H9 (cell line): ENCODE data around the gene FLACC1. TPM values are rescaled to one million over a fixed set of nuclear protein-coding genes. Genes with fewer than 3 reads are reported as not detected.

Experiments
- DNase-seq: peaks from one replicate; pipeline ENCODE4 v3.0.0-alpha.2; 2017
- H2AFZ ChIP-seq: one replicate; pipeline ENCODE4 v1.6.1; 2013; ENCODE audit warnings: mild to moderate bottlenecking, low read length, control low read depth, moderate library complexity
- H2AK5ac ChIP-seq: 2 replicates; pipeline ENCODE4 v1.6.1; 2013; ENCODE audit warnings: low read length, control low read depth, mixed read lengths; ENCODE audit not compliant: insufficient read length
- H2BK120ac ChIP-seq: one replicate; pipeline ENCODE4 v1.6.1; 2013; ENCODE audit warnings: low read depth, mild to moderate bottlenecking, low read length, control low read depth, inconsistent platforms; ENCODE audit not compliant: poor library complexity, severe bottlenecking
- H2BK12ac ChIP-seq: 2 replicates; pipeline ENCODE4 v1.6.1; 2013; ENCODE audit warnings: low read length, control low read depth, mixed read lengths, low read depth; ENCODE audit not compliant: insufficient read length
- H2BK15ac ChIP-seq: 2 replicates; pipeline ENCODE4 v1.6.1; 2013; ENCODE audit warnings: low read depth, low read length, control low read depth
- H2BK20ac ChIP-seq: one replicate; pipeline ENCODE4 v1.6.1; 2013; ENCODE audit warnings: low read depth, mild to moderate bottlenecking, low read length, control low read depth, inconsistent platforms; ENCODE audit not compliant: poor library complexity, severe bottlenecking
- H2BK5ac ChIP-seq: 2 replicates; pipeline ENCODE4 v1.6.1; 2013; ENCODE audit warnings: low read length, control low read depth, mixed read lengths; ENCODE audit not compliant: insufficient read length
- H3K14ac ChIP-seq: 2 replicates; pipeline ENCODE4 v1.6.1; 2013; ENCODE audit warnings: low read length, control low read depth; ENCODE audit not compliant: insufficient read depth
- H3K18ac ChIP-seq: 2 replicates; pipeline ENCODE4 v1.6.1; 2013; ENCODE audit warnings: low read depth, mild to moderate bottlenecking, mixed read lengths, low read length, control low read depth; ENCODE audit not compliant: insufficient read length
- H3K23ac ChIP-seq: 2 replicates; pipeline ENCODE4 v1.6.1; 2013; ENCODE audit warnings: low read length, control low read depth, mixed read lengths, low read depth; ENCODE audit not compliant: insufficient read length
- H3K23me2 ChIP-seq: 2 replicates; pipeline ENCODE4 v1.6.1; 2013; ENCODE audit warnings: low read depth, mild to moderate bottlenecking, mixed read lengths, low read length, control low read depth; ENCODE audit not compliant: insufficient read length, poor library complexity, severe bottlenecking
- H3K27ac ChIP-seq: 2 replicates; pipeline ENCODE4 v1.5.1; 2013; ENCODE audit warnings: low read length, control low read depth, mixed read lengths, low read depth; ENCODE audit not compliant: insufficient read length
- H3K27me3 ChIP-seq: 2 replicates; pipeline ENCODE4 v1.6.1; 2013; ENCODE audit warnings: low read length, control low read depth, inconsistent platforms; ENCODE audit not compliant: insufficient read depth
- H3K4ac ChIP-seq: 2 replicates; pipeline ENCODE4 v1.6.1; 2013; ENCODE audit warnings: low read depth, mild to moderate bottlenecking, control low read depth, inconsistent platforms, low read length, moderate library complexity
- H3K4me1 ChIP-seq: 2 replicates; pipeline ENCODE4 v1.6.1; 2013; ENCODE audit warnings: low read length, control low read depth, inconsistent platforms; ENCODE audit not compliant: insufficient read depth
- H3K4me2 ChIP-seq: 2 replicates; pipeline ENCODE4 v1.6.1; 2013; ENCODE audit warnings: low read length, control low read depth, mixed read lengths; ENCODE audit not compliant: insufficient read length, insufficient read depth
- H3K56ac ChIP-seq: 2 replicates; pipeline ENCODE4 v1.6.1; 2013; ENCODE audit warnings: low read depth, mild to moderate bottlenecking, mixed read lengths, low read length, control low read depth; ENCODE audit not compliant: insufficient read length
- H3K79me1 ChIP-seq: 2 replicates; pipeline ENCODE4 v1.6.1; 2013; ENCODE audit warnings: low read depth, mild to moderate bottlenecking, moderate library complexity, low read length, control low read depth, inconsistent platforms; ENCODE audit not compliant: insufficient read depth, poor library complexity, severe bottlenecking
- H3K79me2 ChIP-seq: 2 replicates; pipeline ENCODE4 v1.6.1; 2013; ENCODE audit warnings: low read length, control low read depth, inconsistent platforms; ENCODE audit not compliant: insufficient read depth
- H3K9ac ChIP-seq: 2 replicates; pipeline ENCODE4 v1.6.1; 2013; ENCODE audit warnings: low read length, control low read depth, mixed read lengths; ENCODE audit not compliant: insufficient read length; ENCODE audit errors: extremely low read depth
- H3K9me3 ChIP-seq: one replicate; pipeline ENCODE4 v1.6.1; 2013; ENCODE audit warnings: low read depth, low read length, inconsistent platforms; ENCODE audit not compliant: control insufficient read depth
- H3T11ph ChIP-seq: one replicate; pipeline ENCODE4 v1.6.1; 2013; ENCODE audit warnings: mild to moderate bottlenecking, low read length, control low read depth, inconsistent platforms
- H4K20me1 ChIP-seq: one replicate; pipeline ENCODE4 v1.6.1; 2013; ENCODE audit not compliant: control insufficient read depth, insufficient read length, insufficient read depth
- H4K5ac ChIP-seq: 2 replicates; pipeline ENCODE4 v1.6.1; 2013; ENCODE audit warnings: low read depth, mild to moderate bottlenecking, mixed read lengths, low read length, control low read depth; ENCODE audit not compliant: insufficient read length
- H4K8ac ChIP-seq: replicated peaks from 2 replicates; pipeline ENCODE4 v1.6.1; 2013; ENCODE audit warnings: low read length, control low read depth, mixed read lengths, low read depth; ENCODE audit not compliant: insufficient read length
- H4K91ac ChIP-seq: 2 replicates; pipeline ENCODE4 v1.6.1; 2013; ENCODE audit warnings: low read depth, mild to moderate bottlenecking, moderate library complexity, mixed read lengths, low read length, control low read depth; ENCODE audit not compliant: insufficient read length
- H3K27ac Mint-ChIP-seq, 3 experiments: 2 replicates in 2 of 3; 3 replicates in 1 of 3; pipeline ENCODE4 v1.8.0; 2020 to 2021; ENCODE audit warnings: mixed read lengths in 3 of 3, mild to moderate bottlenecking in 1 of 3, moderate library complexity in 1 of 3
- H3K27me3 Mint-ChIP-seq: 2 replicates; pipeline ENCODE4 v1.8.0; 2021; ENCODE audit warnings: low read depth, mild to moderate bottlenecking, moderate library complexity, mixed read lengths
- H3K36me3 Mint-ChIP-seq, 3 experiments: 2 replicates in 2 of 3; 3 replicates in 1 of 3; pipeline ENCODE4 v1.8.0; 2020 to 2021; ENCODE audit warnings: low read depth in 3 of 3, mixed read lengths in 3 of 3; ENCODE audit not compliant: insufficient read depth in 1 of 3
- H3K4me1 Mint-ChIP-seq, 2 experiments: 2 replicates each; pipeline ENCODE4 v1.8.0; 2020; ENCODE audit warnings: mixed read lengths in 2 of 2
- H3K4me3 Mint-ChIP-seq, 2 experiments: 2 replicates in 1 of 2; 3 replicates in 1 of 2; pipeline ENCODE4 v1.8.0; 2020 to 2021; ENCODE audit warnings: mild to moderate bottlenecking in 2 of 2, mixed read lengths in 2 of 2, moderate library complexity in 1 of 2
- H3K9me3 Mint-ChIP-seq, 2 experiments: 2 replicates in 1 of 2; 3 replicates in 1 of 2; pipeline ENCODE4 v1.8.0; 2020; ENCODE audit warnings: mild to moderate bottlenecking in 2 of 2, mixed read lengths in 2 of 2, moderate library complexity in 1 of 2
- CTCF ChIP-seq: fragments of 200-600 bp; sonication (generic); conservative IDR thresholded peaks from 3 replicates; pipeline ENCODE4 v1.8.0; 2021; ENCODE audit warnings: antibody characterized with exemption, mild to moderate bottlenecking
- total RNA-seq: library from RNA; stranded (reverse); gene quantifications from 2 replicates; pipeline ENCODE4 v1.2.1, GENCODE V29; 2021

Gene FLACC1
- total RNA-seq, 1 experiment from 2014 or later = 0.42 TPM

DNA sequence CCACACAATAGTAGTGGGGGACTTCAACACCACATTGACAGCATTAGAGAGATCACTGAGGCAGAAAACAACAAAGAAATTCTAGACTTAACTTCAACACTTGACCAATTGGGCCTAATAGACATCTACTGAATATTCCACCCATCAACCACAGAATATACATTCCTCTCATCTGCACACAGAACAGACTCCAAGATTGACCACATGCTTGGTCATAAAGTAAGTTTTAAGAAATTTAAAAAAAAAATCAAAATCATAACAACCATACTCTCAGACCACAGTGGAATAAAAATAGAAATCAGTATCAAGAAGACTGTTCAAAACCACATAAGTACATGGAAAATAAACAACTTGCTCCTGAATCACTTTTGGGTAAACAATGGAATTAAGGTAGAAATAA is 9.0 kb upstream of the FLACC1 start:
- Histone ChIP-seq H3K79me2 (no peaks in the 10 kb centered on the region), H3K9me3 (no peaks in the 10 kb centered on the region), H3K23me2 (no peaks in the 10 kb centered on the region), H3K4me1 (no peaks in the 10 kb centered on the region), H4K5ac (no peak overlapping the region), H3K23ac (no peak overlapping the region), H2BK5ac (no peak overlapping the region), H4K20me1 (no peaks in the 10 kb centered on the region), H2AFZ (no peak overlapping the region), H3K4me2 (no peak overlapping the region), H2AK5ac (no peak overlapping the region), H4K8ac (no peak overlapping the region), H3K18ac (no peak overlapping the region), H4K91ac (no peak overlapping the region), H3K27ac (no peak overlapping the region), H2BK20ac (no peak overlapping the region), H3T11ph (no peak overlapping the region), H3K14ac (no peak overlapping the region), H2BK120ac (no peak overlapping the region), H3K9ac (no peak overlapping the region), H3K56ac (no peak overlapping the region), H3K79me1 (no peaks in the 10 kb centered on the region), H3K27me3 (no peaks in the 10 kb centered on the region), H2BK15ac (no peak overlapping the region), H2BK12ac (no peak overlapping the region), H3K4ac (no peak overlapping the region)
- no peak overlapping the region for H3K4me3 Mint-ChIP-seq
- no peak for DNase-seq
- no peak overlapping the region for H3K27ac Mint-ChIP-seq
- H3K9me3 Mint-ChIP-seq = peaks cover 0 to 14% of the 10 kb centered on the region in 2 experiments; a peak in 3 of 5 replicates
- TF ChIP-seq CTCF = no peak
- H3K4me1 Mint-ChIP-seq = peaks cover 0 to 7% of the 10 kb centered on the region in 2 experiments; a peak in 3 of 4 replicates
- peaks cover 3 to 8% (median 5%) of the 10 kb centered on the region in 3 experiments; a peak in 6 of 7 replicates for H3K36me3 Mint-ChIP-seq
- no peaks in the 10 kb centered on the region for H3K27me3 Mint-ChIP-seq
